GM21576 (cell line): Measurements from ENCODE around the gene TRPM2.

Experiments used
- ATAC-seq: cut with Tn5 transposase; IDR thresholded peaks from one replicate; pipeline ENCODE4 v1.9.1; 2021; ENCODE audit warnings: mild to moderate bottlenecking, moderate library complexity; ENCODE audit not compliant: unreplicated experiment

TRPM2 gene

DNA sequence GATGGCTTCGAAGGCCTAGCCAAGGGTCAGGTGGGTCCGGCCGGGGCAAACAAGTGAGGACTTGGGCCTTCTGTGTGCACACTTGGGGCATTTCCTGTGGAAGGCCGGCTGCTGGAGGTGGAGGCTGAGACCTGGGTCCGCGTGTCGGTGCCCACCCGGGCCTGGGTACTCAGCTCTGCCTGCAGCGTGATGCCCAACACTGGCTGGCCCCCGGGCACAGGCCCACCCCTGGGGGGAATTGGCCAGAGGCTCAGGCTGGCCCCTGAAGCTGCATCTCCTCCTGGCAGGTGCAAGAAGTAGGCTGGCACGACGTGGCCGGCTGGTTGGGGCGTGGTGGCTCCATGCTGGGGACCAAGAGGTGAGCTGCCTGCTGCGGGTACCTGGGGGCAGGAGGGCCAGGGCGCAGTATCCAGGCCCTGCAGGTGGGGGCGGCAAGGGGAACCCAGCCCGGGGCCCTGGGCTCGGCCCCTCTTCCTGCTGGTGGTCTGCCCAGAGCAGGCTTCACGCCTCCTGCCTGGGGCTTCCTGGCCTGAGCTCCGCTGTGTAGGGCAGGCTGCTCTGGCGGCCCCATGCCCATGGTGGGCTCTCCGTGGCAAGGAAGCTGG is 31.5 kb upstream of the TRPM2 start:
- ATAC-seq: no peak

GRCh38 chr21:44322621-44323325 is 30.6 kb upstream of the TRPM2 start:
- ATAC-seq: no peak

DNA sequence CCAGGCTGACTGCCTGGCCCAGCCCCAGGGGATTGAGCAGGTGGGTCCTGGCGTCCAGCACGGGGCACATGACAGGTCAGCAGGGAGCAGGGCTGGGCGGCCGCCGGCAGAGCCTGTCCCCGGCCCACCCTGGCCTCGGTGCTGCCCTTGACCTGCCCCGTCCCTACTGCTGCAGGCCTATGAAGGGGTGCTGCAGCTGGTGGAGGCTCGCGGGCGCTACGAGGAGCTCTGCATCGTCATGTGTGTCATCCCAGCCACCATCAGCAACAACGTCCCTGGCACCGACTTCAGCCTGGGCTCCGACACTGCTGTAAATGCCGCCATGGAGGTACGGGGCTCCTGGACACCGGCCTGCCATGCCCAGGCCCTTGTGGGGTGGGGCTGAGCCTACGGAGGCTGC is 29.8 kb upstream of the TRPM2 start:
- ATAC-seq: no peak

DNA sequence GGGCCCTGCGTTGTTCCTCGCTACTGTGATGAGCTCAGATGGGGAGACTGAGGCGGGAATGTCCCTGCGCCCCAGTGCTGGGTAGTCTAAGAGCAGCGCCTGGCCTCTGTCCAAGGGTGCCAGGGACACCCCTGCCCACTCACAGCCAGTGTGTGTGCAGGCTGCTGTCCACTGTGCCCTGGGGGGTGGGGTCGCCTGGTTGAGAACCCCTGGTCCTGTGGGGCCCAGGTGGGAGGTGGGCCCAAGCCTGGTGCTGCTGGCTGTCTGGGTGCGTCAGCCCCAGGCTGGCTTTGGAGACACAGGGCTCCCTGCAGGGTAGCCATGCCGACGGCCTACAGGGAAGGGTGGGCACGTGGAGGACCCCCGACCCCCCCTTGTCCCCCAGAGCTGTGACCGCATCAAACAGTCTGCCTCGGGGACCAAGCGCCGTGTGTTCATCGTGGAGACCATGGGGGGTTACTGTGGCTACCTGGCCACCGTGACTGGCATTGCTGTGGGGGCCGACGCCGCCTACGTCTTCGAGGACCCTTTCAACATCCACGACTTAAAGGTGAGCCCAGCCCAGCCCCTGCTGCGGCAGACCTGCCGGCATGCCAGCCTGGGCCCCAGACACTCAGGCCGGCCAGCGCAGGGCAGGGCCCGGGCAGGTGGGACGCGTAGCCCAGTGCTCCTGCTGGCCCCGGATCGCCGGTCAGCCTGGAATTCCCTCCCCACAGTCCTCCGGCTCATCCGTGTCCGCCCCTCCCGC is 29.1 kb upstream of the TRPM2 start:
- no peak for ATAC-seq

DNA sequence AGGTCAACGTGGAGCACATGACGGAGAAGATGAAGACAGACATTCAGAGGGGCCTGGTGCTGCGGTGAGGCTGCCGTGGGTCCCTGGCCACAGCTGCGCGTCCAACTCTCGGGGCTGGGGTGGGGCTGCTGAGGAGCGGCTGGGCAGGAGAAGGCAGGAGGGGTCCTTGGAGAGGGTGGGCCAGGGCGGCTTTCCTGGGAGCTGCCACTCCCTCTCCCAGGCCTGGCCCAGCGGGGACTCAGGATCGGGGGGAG is 28.6 kb upstream of the TRPM2 start:
- no peak for ATAC-seq

- ATAC-seq: no peak
Observed at GRCh38 chr21:44325386-44326271, 27.8 kb upstream of the TRPM2 start.

DNA sequence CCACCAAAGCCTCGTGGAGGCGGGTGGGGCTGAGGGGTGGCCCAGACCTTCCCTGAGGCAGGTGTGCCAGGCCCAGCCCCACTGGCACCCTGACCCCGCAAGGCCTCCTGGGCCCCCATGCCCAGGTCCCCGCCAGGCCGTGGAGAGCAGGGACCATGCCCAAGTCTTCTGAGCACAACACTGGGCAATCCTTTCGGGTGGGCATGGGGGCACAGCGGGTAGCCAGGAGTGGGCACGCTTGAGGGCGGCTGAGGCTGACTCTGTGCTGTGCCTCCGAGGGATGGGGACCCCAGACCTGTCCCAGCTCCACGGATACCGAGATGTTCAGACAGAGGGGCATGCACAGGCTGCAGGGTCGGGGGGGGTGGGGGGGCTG is 27.2 kb upstream of the TRPM2 start:
- no peak for ATAC-seq

GRCh38 chr21:44326716-44327602 is 26.5 kb upstream of the TRPM2 start:
- ATAC-seq: no peak

DNA sequence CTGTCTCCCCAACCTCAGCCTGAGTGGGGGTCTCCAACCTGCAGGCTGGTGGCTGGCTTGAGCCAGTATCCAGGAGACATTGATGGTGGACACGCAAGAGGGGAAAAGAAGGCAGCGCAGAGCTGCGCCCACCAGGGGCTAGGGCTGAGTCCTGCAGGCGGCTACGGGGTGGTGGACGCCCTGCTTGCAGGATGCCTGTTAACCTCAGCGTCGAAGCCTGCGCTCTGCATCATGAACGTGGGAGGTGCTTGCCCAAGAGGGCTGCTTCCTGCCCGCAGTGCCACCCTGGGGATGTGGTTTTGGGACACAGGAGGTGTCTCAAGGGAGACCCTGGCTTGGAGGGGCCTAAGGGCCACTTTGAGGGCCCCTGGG is 25.8 kb upstream of the TRPM2 start:
- ATAC-seq: no peak

GRCh38 chr21:44328242-44328895 is 25.1 kb upstream of the TRPM2 start:
- ATAC-seq: no peak

- no peak for ATAC-seq
Observed at GRCh38 chr21:44329086-44329889, 24.1 kb upstream of the TRPM2 start.

- no peak for ATAC-seq
Observed at GRCh38 chr21:44329971-44330681, 23.3 kb upstream of the TRPM2 start.

- ATAC-seq: no peak
Observed at GRCh38 chr21:44330698-44331097, 22.7 kb upstream of the TRPM2 start.

DNA sequence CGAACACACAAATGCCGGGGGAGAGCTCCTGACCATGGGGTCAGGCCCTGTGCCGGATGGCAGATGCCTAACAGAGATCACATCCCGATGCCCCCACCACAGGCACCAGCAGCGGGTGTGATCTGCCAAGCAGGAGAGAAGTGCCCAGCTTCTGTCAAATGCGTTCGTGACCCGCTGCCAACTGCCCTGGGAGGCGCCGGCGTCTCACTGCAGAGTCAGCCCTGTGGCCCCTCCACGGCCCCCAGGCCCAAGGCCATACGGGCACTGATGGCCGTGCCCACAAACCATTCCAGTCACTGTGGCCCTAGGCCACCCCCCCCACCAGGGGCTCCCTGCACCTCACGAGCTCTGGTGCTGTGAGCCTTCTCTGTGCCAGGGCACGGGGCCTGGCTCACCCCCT is 22.2 kb upstream of the TRPM2 start:
- no peak for ATAC-seq

DNA sequence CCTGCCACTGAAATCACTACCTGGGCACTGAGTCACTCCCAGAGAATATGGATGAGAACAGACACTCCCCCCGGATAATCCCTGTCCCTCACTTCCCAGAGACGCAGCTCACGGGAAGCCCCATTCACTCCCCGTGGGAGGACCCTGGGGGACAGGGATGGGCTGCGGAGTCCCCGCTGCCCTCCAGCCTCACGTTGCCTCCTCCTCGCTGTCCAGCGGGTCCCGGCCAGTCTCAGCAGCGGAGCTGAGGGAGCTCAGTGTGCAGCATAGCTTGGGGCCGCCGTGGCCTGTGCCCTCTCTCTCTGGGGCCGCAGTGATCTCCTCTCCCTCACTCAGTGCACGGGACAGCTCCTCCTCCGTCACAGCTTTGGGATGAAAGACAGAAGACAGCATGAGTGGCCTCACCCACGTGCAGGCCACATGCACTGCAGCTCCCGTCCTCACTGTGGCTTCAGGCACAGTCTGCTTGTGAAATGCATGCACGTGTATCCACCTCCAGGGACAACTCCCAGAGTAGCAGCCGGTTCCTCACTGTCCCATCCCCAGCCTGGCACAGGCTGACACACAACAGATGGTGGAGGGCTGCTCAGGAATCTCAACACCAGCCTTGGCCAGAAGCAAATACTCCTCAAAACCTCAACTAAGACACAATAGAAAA is 21.6 kb upstream of the TRPM2 start:
- no peak for ATAC-seq

- no peak for ATAC-seq
Observed at GRCh38 chr21:44332383-44332782, 21.0 kb upstream of the TRPM2 start.

GRCh38 chr21:44332965-44333364 is 20.5 kb upstream of the TRPM2 start:
- no peak for ATAC-seq
